Measurements from ENCODE around the gene KAZN. TPM values are rescaled to one million over a fixed set of nuclear protein-coding genes. Genes with fewer than 3 reads are reported as not detected.
A peak's percentile ranks its signal among the peaks of the same experiment; 100 is the strongest.

Gene KAZN
- total RNA-seq, 2 experiments from 2014 or later, result 0.22 to 0.55 TPM

DNA sequence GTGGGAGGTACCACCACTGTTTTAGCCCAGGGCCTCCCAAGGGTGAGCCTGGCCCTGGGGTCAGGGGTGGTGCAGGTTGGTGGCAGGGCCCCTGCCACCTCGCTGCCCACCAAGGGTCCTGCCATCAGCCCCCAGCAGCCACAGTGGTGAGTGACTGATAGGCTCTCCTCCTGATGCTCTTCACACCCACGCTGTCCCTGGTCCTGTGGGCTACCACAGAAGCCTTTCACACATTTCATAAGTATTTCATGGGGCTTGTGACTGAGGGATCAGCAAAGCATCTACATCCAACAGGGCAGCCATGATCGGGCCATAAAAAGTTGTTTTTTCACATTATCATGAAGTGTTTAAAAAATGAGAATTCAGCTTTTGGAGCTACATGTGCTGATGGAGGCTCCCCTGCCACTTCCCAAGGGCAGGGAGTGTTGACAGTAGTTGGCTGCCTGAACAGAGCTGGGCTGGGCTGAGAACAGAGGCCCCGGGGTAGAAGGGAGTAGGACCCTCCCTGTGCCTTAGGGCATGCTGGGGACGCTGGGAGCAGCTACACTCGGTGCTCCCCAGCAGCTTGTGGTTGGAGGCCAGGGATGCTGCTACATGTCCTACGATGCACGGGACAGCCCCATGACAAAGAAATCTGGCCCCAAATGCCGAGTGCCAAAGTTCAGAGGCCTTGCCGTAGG is 482.0 kb downstream of the KAZN start:
- Histone ChIP-seq H3K27ac (ENCODE audit: low read depth in 1 of 2, low read length in 2 of 2) (no peak overlapping the region), H3K36me3 (ENCODE audit: insufficient read depth, low read length) (no peaks in the 10 kb centered on the region), H3K27me3 (ENCODE audit: control insufficient read depth in 1 of 2, insufficient read depth in 2 of 2, low read length in 2 of 2) (peaks cover 0 to 5% of the 10 kb centered on the region in 2 experiments), H3K9me3 (ENCODE audit: control insufficient read depth in 1 of 2, insufficient read depth in 1 of 2, low read length in 2 of 2) (no peaks in the 10 kb centered on the region), H3K4me3 (ENCODE audit: low read length) (no peak overlapping the region), H3K4me1 (ENCODE audit: insufficient read depth, low read length) (no peaks in the 10 kb centered on the region)
- CTCF ChIA-PET, result no interaction called here
- no peak for TF ChIP-seq CTCF (IDR thresholded peaks at IDR 0.05)
- Mint-ChIP-seq H3K36me3 (ENCODE audit: low read depth) (no peaks in the 10 kb centered on the region), H3K4me3 (no peak overlapping the region), H3K27me3 (no peaks in the 10 kb centered on the region), H3K27ac (no peak overlapping the region), H3K9me3 (no peaks in the 10 kb centered on the region), H3K4me1 (ENCODE audit: low read depth) (no peaks in the 10 kb centered on the region)
- POLR2A ChIA-PET, result no interaction called here
- intact Hi-C loops (cut with DNase I, micrococcal nuclease), result no loop called here
- DNase-seq (peak in 1 of 14 experiments; percentile 3), ATAC-seq (ENCODE audit: poor library complexity) (no peak)

DNA sequence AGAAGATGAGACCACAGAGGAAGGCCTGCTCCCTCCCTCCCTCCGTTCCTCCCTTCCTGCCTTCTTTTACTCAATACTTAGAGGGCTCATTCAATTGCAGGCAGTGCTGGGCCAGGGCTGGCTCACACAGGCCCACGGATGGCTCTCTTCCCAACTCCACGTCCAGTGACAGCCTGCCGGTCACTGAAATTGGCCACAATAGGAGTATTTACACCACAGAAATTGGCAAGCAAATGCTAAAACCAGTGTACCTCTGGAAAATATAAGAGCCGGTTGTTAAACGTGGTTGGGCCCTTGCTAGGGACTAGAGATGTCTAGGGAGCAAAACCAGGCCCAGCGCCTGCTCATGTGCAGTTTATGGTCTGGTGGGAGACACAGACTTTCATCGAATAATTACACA is 482.6 kb downstream of the KAZN start:
- H3K36me3 Mint-ChIP-seq (ENCODE audit: low read depth), result no peaks in the 10 kb centered on the region
- DNase-seq (no peak), ATAC-seq (ENCODE audit: poor library complexity) (no peak)
- no peaks in the 10 kb centered on the region for H3K9me3 Mint-ChIP-seq
- Histone ChIP-seq H3K4me1 (ENCODE audit: insufficient read depth, low read length) (no peaks in the 10 kb centered on the region), H3K27ac (ENCODE audit: low read depth in 1 of 2, low read length in 2 of 2) (no peak overlapping the region), H3K9me3 (ENCODE audit: control insufficient read depth in 1 of 2, insufficient read depth in 1 of 2, low read length in 2 of 2) (no peaks in the 10 kb centered on the region), H3K27me3 (ENCODE audit: control insufficient read depth in 1 of 2, insufficient read depth in 2 of 2, low read length in 2 of 2) (peaks cover 0 to 5% of the 10 kb centered on the region in 2 experiments), H3K4me3 (ENCODE audit: low read length) (no peak overlapping the region), H3K36me3 (ENCODE audit: insufficient read depth, low read length) (no peaks in the 10 kb centered on the region)
- TF ChIP-seq CTCF (IDR thresholded peaks at IDR 0.05), result no peak
- H3K27ac Mint-ChIP-seq, result no peak overlapping the region
- H3K4me1 Mint-ChIP-seq (ENCODE audit: low read depth), result no peaks in the 10 kb centered on the region
- no peaks in the 10 kb centered on the region for H3K27me3 Mint-ChIP-seq
- ChIA-PET POLR2A (no interaction called here), CTCF (no interaction called here)
- H3K4me3 Mint-ChIP-seq, result no peak overlapping the region
- intact Hi-C loops (cut with DNase I, micrococcal nuclease), result no loop called here

GRCh38 chr1:15083578-15083977 is 485.1 kb downstream of the KAZN start:
- H3K27me3 ChIP-seq (ENCODE audit: control insufficient read depth in 1 of 2, insufficient read depth in 2 of 2, low read length in 2 of 2), result peaks cover 0 to 5% of the 10 kb centered on the region in 2 experiments
- Mint-ChIP-seq H3K4me3 (no peak overlapping the region), H3K9me3 (no peaks in the 10 kb centered on the region), H3K27me3 (no peaks in the 10 kb centered on the region), H3K27ac (no peak overlapping the region), H3K36me3 (ENCODE audit: low read depth) (no peaks in the 10 kb centered on the region), H3K4me1 (ENCODE audit: low read depth) (no peaks in the 10 kb centered on the region)
- H3K9me3 ChIP-seq (ENCODE audit: control insufficient read depth in 1 of 2, insufficient read depth in 1 of 2, low read length in 2 of 2), result no peaks in the 10 kb centered on the region
- H3K4me3 ChIP-seq (ENCODE audit: low read length), result no peak overlapping the region
- no peaks in the 10 kb centered on the region for H3K4me1 ChIP-seq (ENCODE audit: insufficient read depth, low read length)
- no peak for TF ChIP-seq CTCF (IDR thresholded peaks at IDR 0.05)
- no peak overlapping the region for H3K27ac ChIP-seq (ENCODE audit: low read depth in 1 of 2, low read length in 2 of 2)
- H3K36me3 ChIP-seq (ENCODE audit: insufficient read depth, low read length), result no peaks in the 10 kb centered on the region
- ChIA-PET POLR2A (no interaction called here), CTCF (no interaction called here)
- intact Hi-C loops (cut with DNase I, micrococcal nuclease), result no loop called here
- no peak for ATAC-seq (ENCODE audit: poor library complexity)
- DNase-seq, result peak in 1 of 14 experiments; percentile 10

All from CD4-positive, alpha-beta T cell (primary cell).